B cell (primary cell): ENCODE measurements around the gene ASTN2. TPM values are rescaled to one million over a fixed set of nuclear protein-coding genes. Genes with fewer than 3 reads are reported as not detected.

ENCODE experiments used
- ATAC-seq: fragments of 200-7000 bp; cut with Tn5 transposase; one replicate; pipeline ENCODE4 v1.10.0; 2021; ENCODE audit warnings: low read depth, mild to moderate bottlenecking, moderate number of reproducible peaks, moderate library complexity
- CTCF ChIA-PET: fragments of 350-600 bp; sonication (Branson Sonifier 250); formaldehyde crosslinking; loops from one replicate; lab custom pipeline; 2021; ENCODE audit warnings: antibody characterized with exemption, inconsistent platforms; lab: Charles Lee
- POLR2A ChIA-PET: fragments of 350-600 bp; sonication (Branson Sonifier 250); formaldehyde crosslinking; loops from one replicate; lab custom pipeline; 2021; ENCODE audit warnings: antibody characterized with exemption; lab: Charles Lee
- DNase-seq: peaks from one replicate; pipeline ENCODE4 v3.0.0; 2013
- H2AFZ ChIP-seq: 2 replicates; pipeline ENCODE4 v1.6.1; 2012; ENCODE audit warnings: mild to moderate bottlenecking, low read depth, low read length; ENCODE audit not compliant: insufficient read depth, poor library complexity, severe bottlenecking
- H3K27ac ChIP-seq, 2 donors: 1 replicate in 1 of 2; 2 replicates in 1 of 2; pipeline ENCODE4 v1.5.1; 2012 to 2013; ENCODE audit warnings: low read length in 2 of 2, mild to moderate bottlenecking in 2 of 2, moderate library complexity in 1 of 2
- H3K27me3 ChIP-seq, 4 experiments: fragments of 200-600 bp in 1 of 4; sonication (generic) in 1 of 4; replicated peaks in 1 of 4; 1 replicate in 2 of 4; 2 replicates in 2 of 4; pipeline versions ENCODE4 v1.6.1 to v1.7.0; 2013 to 2016; ENCODE audit warnings: low read length in 3 of 4, mild to moderate bottlenecking in 2 of 4, mixed read lengths in 1 of 4, moderate library complexity in 1 of 4; ENCODE audit not compliant: insufficient read depth in 4 of 4, control insufficient read depth in 3 of 4; ENCODE audit errors: control extremely low read depth in 1 of 4
- H3K36me3 ChIP-seq, 2 experiments: replicated peaks in 1 of 2; 1 replicate in 1 of 2; 2 replicates in 1 of 2; pipeline versions ENCODE4 v1.6.1 to v1.7.1; 2013; ENCODE audit warnings: low read length in 1 of 2; ENCODE audit not compliant: insufficient read depth in 2 of 2, control insufficient read depth in 1 of 2; ENCODE audit errors: control extremely low read depth in 1 of 2, extremely low read depth in 1 of 2
- H3K4me1 ChIP-seq, 2 donors: fragments of 200-600 bp in 1 of 2; sonication (generic) in 1 of 2; 1 replicate in 1 of 2; 2 replicates in 1 of 2; pipeline versions ENCODE4 v1.5.1 to v1.6.1; 2013 to 2017; ENCODE audit warnings: low read length in 2 of 2; ENCODE audit not compliant: control insufficient read depth in 2 of 2, insufficient read depth in 2 of 2
- H3K4me2 ChIP-seq: replicated peaks from 2 replicates; pipeline ENCODE3; 2012; ENCODE audit warnings: mild to moderate bottlenecking, low read depth, low read length; ENCODE audit not compliant: poor library complexity, severe bottlenecking
- H3K4me3 ChIP-seq, 5 experiments: fragments of 200-600 bp in 1 of 5; sonication (generic) in 1 of 5; 1 replicate in 3 of 5; 2 replicates in 2 of 5; pipeline versions ENCODE4 v1.5.1 to v1.7.0; 2011 to 2016; ENCODE audit warnings: low read length in 4 of 5, mild to moderate bottlenecking in 4 of 5, low read depth in 2 of 5, control low read depth in 1 of 5, moderate library complexity in 1 of 5; ENCODE audit not compliant: insufficient read depth in 1 of 5; ENCODE audit errors: control extremely low read depth in 1 of 5, extremely low read depth in 1 of 5
- H3K79me2 ChIP-seq: fragments of 200-600 bp; sonication (generic); one replicate; pipeline ENCODE4 v1.6.0; 2016; ENCODE audit warnings: low read length; ENCODE audit not compliant: control insufficient read depth, insufficient read depth
- H3K9ac ChIP-seq: fragments of 200-600 bp; sonication (generic); 2 replicates; pipeline ENCODE4 v1.6.1; 2017; ENCODE audit warnings: mild to moderate bottlenecking, low read length, moderate library complexity
- H3K9me3 ChIP-seq, 3 donors: one replicate each; pipeline versions ENCODE4 v1.6.1 to v1.7.1; 2013; ENCODE audit warnings: low read length in 2 of 3; ENCODE audit not compliant: control insufficient read depth in 2 of 3, insufficient read depth in 1 of 3; ENCODE audit errors: control extremely low read depth in 1 of 3
- H4K20me1 ChIP-seq: 2 replicates; pipeline ENCODE4 v1.6.0; 2012; ENCODE audit warnings: mild to moderate bottlenecking, low read length; ENCODE audit not compliant: insufficient read depth, control insufficient read depth, poor library complexity, severe bottlenecking
- H3K27ac Mint-ChIP-seq: one replicate; pipeline ENCODE4 v1.8.0; 2021; ENCODE audit warnings: mixed read lengths
- H3K27me3 Mint-ChIP-seq: one replicate; pipeline ENCODE4 v1.8.0; 2021; ENCODE audit warnings: mixed read lengths
- H3K4me1 Mint-ChIP-seq: one replicate; pipeline ENCODE4 v1.8.0; 2021; ENCODE audit warnings: mixed read lengths
- H3K4me3 Mint-ChIP-seq: one replicate; pipeline ENCODE4 v1.8.0; 2021; ENCODE audit warnings: mixed read lengths
- H3K9me3 Mint-ChIP-seq: one replicate; pipeline ENCODE4 v1.8.0; 2022; ENCODE audit warnings: mixed read lengths; ENCODE audit not compliant: insufficient read depth
- CTCF ChIP-seq: fragments of 200-600 bp; IDR thresholded peaks from one replicate; pipeline ENCODE4 v1.8.0; 2022; ENCODE audit warnings: antibody characterized with exemption, mild to moderate bottlenecking
- EZH2 ChIP-seq: IDR thresholded peaks from 2 replicates; pipeline ENCODE4 v1.6.1; 2012; ENCODE audit warnings: borderline replicate concordance, low read depth, mild to moderate bottlenecking, moderate library complexity, low read length; ENCODE audit not compliant: insufficient read depth, poor library complexity, severe bottlenecking
- WGBS: methylation state at CpG from one replicate; pipeline ENCODE4 v1.1.5; 2013; ENCODE audit warnings: missing lambda C conversion rate; ENCODE audit not compliant: insufficient coverage; 5-methylcytosine and 5-hydroxymethylcytosine counted together
- intact Hi-C: fragments of 100-400 bp; cut with micrococcal nuclease; formaldehyde crosslinking; loops from one replicate; pipeline ENCODE4 v1.10.0; 2022
- polyA plus RNA-seq: library from polyadenylated mRNA; depleted of rRNA; stranded (reverse); fragments of >200 nt; gene quantifications from 2 replicates; pipeline ENCODE4 v1.2.3, GENCODE V29; 2012
- total RNA-seq, 2 donors: library from RNA; stranded (reverse); fragments of 120-200 nt in 1 of 2; gene quantifications; 1 replicate in 1 of 2; 2 replicates in 1 of 2; pipeline versions ENCODE4 v1.2.3 to v1.2.4, GENCODE V29; 2013 to 2022

Gene ASTN2
- total and polyA plus RNA-seq, 2 donors (not counting 1 experiment from before 2014, with no cell fraction given) = 1.2 to 3.6 TPM

GRCh38 chr9:117403403-117403811 lies 11.4 kb downstream of the ASTN2 start:
- ATAC-seq (no peak), DNase-seq (no peak)
- Histone ChIP-seq H3K9ac (no peak overlapping the region), H3K79me2 (no peaks in the 10 kb centered on the region), H3K27ac (no peak overlapping the region), H4K20me1 (no peaks in the 10 kb centered on the region), H3K4me3 (no peak overlapping the region), H3K9me3 (no peaks in the 10 kb centered on the region), H3K4me1 (no peaks in the 10 kb centered on the region), H3K36me3 (no peaks in the 10 kb centered on the region), H3K4me2 (no peak overlapping the region), H3K27me3 (no peaks in the 10 kb centered on the region), H2AFZ (no peak overlapping the region)
- Mint-ChIP-seq H3K27me3 (peaks cover 23% of the 10 kb centered on the region), H3K4me3 (no peak overlapping the region), H3K27ac (no peak overlapping the region), H3K9me3 (no peaks in the 10 kb centered on the region), H3K4me1 (no peaks in the 10 kb centered on the region)
- ChIA-PET POLR2A (no interaction called here), CTCF (no interaction called here)
- 38% methylated on average over 3 of the region's 6 CpGs for WGBS
- TF ChIP-seq EZH2 (no peak), CTCF (no peak)
- intact Hi-C loops = no loop called here

DNA sequence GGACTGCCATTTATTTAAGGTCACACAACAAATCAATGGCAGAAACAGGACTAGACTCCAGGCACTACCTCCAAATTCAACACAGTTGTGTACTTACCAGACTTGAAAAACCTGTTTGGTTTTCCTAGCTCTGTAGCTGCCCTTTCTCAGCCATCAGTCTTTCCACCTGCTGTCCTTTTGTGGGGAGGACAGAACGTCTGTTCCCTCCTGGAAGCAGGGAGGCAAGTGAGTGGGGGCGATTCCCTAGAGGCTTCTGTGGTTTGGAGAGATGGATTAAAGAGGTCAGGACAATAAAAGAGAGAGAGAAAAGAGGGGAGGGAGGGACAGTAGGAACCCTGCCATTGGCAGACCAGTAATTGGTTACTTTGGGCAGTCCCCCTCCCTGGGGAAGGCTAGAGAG lies 14.7 kb downstream of the ASTN2 start:
- H3K27me3 Mint-ChIP-seq = peaks cover 12% of the 10 kb centered on the region
- no peaks in the 10 kb centered on the region for H3K27me3 ChIP-seq
- no peaks in the 10 kb centered on the region for H3K79me2 ChIP-seq
- H3K36me3 ChIP-seq = no peaks in the 10 kb centered on the region
- no peaks in the 10 kb centered on the region for H3K4me1 Mint-ChIP-seq
- no peaks in the 10 kb centered on the region for H3K9me3 ChIP-seq
- ATAC-seq (no peak), DNase-seq (no peak)
- no peak overlapping the region for H3K4me3 ChIP-seq
- H2AFZ ChIP-seq = no peak overlapping the region
- CTCF ChIA-PET = no interaction called here
- H3K9ac ChIP-seq = no peak overlapping the region
- WGBS = 31% methylated on average over 2 of the region's 2 CpGs
- no peaks in the 10 kb centered on the region for H3K4me1 ChIP-seq
- no peaks in the 10 kb centered on the region for H4K20me1 ChIP-seq
- H3K4me2 ChIP-seq = no peak overlapping the region
- no peak overlapping the region for H3K4me3 Mint-ChIP-seq
- no peak overlapping the region for H3K27ac Mint-ChIP-seq
- POLR2A ChIA-PET = no interaction called here
- no peaks in the 10 kb centered on the region for H3K9me3 Mint-ChIP-seq
- TF ChIP-seq CTCF = no peak
- intact Hi-C loops = no loop called here
- H3K27ac ChIP-seq = no peak overlapping the region
